ENCODE data around the gene ULBP1. TPM values are rescaled to one million over a fixed set of nuclear protein-coding genes. Genes with fewer than 3 reads are reported as not detected.
"Not testable (repeated sequence)": the region's sequence is repeated elsewhere in the genome, so short reads cannot be mapped to it uniquely, and the experiment has no call there.

ULBP1 gene
- total RNA-seq, 1 donor from 2014 or later, result not detected

GRCh38 chr6:150012846-150013784, 49.4 kb downstream of the ULBP1 start:
- H3K36me3 ChIP-seq (ENCODE audit: control insufficient read depth in 3 of 3, insufficient read depth in 3 of 3, low read length in 3 of 3); H3K4me1 ChIP-seq (ENCODE audit: control insufficient read depth in 3 of 3, insufficient read depth in 3 of 3, low read length in 3 of 3); H3K9ac ChIP-seq (ENCODE audit: low read depth in 1 of 3, low read length in 3 of 3); H3K27ac ChIP-seq (ENCODE audit: low read depth, low read length); H3K9me3 ChIP-seq (ENCODE audit: control insufficient read depth in 3 of 3, low read length in 3 of 3); H3K4me3 ChIP-seq (ENCODE audit: low read length in 3 of 3): not testable (repeated sequence)
- peaks cover 41 to 65% (median 48%) of the 10 kb centered on the region in 3 donors for H3K27me3 ChIP-seq (ENCODE audit: control insufficient read depth in 3 of 3, insufficient read depth in 3 of 3, low read length in 3 of 3)

GRCh38 chr6:150013785-150014622, 50.3 kb downstream of the ULBP1 start:
- not testable (repeated sequence) for H3K36me3 ChIP-seq (ENCODE audit: control insufficient read depth in 3 of 3, insufficient read depth in 3 of 3, low read length in 3 of 3); H3K9ac ChIP-seq (ENCODE audit: low read depth in 1 of 3, low read length in 3 of 3); H3K27ac ChIP-seq (ENCODE audit: low read depth, low read length); H3K4me1 ChIP-seq (ENCODE audit: control insufficient read depth in 3 of 3, insufficient read depth in 3 of 3, low read length in 3 of 3); H3K4me3 ChIP-seq (ENCODE audit: low read length in 3 of 3); H3K9me3 ChIP-seq (ENCODE audit: control insufficient read depth in 3 of 3, low read length in 3 of 3)
- peaks cover 38 to 64% (median 44%) of the 10 kb centered on the region in 3 donors for H3K27me3 ChIP-seq (ENCODE audit: control insufficient read depth in 3 of 3, insufficient read depth in 3 of 3, low read length in 3 of 3)

GRCh38 chr6:150014623-150015280, 51.0 kb downstream of the ULBP1 start:
- not testable (repeated sequence) for H3K4me1 ChIP-seq (ENCODE audit: control insufficient read depth in 3 of 3, insufficient read depth in 3 of 3, low read length in 3 of 3); H3K36me3 ChIP-seq (ENCODE audit: control insufficient read depth in 3 of 3, insufficient read depth in 3 of 3, low read length in 3 of 3); H3K4me3 ChIP-seq (ENCODE audit: low read length in 3 of 3); H3K9me3 ChIP-seq (ENCODE audit: control insufficient read depth in 3 of 3, low read length in 3 of 3); H3K27ac ChIP-seq (ENCODE audit: low read depth, low read length); H3K9ac ChIP-seq (ENCODE audit: low read depth in 1 of 3, low read length in 3 of 3)
- H3K27me3 ChIP-seq (ENCODE audit: control insufficient read depth in 3 of 3, insufficient read depth in 3 of 3, low read length in 3 of 3), result peaks cover 40 to 62% (median 48%) of the 10 kb centered on the region in 3 donors

- H3K9ac ChIP-seq (ENCODE audit: low read depth in 1 of 3, low read length in 3 of 3); H3K4me3 ChIP-seq (ENCODE audit: low read length in 3 of 3); H3K36me3 ChIP-seq (ENCODE audit: control insufficient read depth in 3 of 3, insufficient read depth in 3 of 3, low read length in 3 of 3); H3K4me1 ChIP-seq (ENCODE audit: control insufficient read depth in 3 of 3, insufficient read depth in 3 of 3, low read length in 3 of 3); H3K9me3 ChIP-seq (ENCODE audit: control insufficient read depth in 3 of 3, low read length in 3 of 3); H3K27ac ChIP-seq (ENCODE audit: low read depth, low read length): not testable (repeated sequence)
- peaks cover 40 to 55% (median 42%) of the 10 kb centered on the region in 3 donors for H3K27me3 ChIP-seq (ENCODE audit: control insufficient read depth in 3 of 3, insufficient read depth in 3 of 3, low read length in 3 of 3)
Observed at GRCh38 chr6:150015281-150016001, 51.7 kb downstream of the ULBP1 start.

GRCh38 chr6:150016324-150017185, 52.8 kb downstream of the ULBP1 start:
- Histone ChIP-seq H3K9me3 (ENCODE audit: control insufficient read depth in 3 of 3, low read length in 3 of 3) (no peaks in the 10 kb centered on the region), H3K4me1 (ENCODE audit: control insufficient read depth in 3 of 3, insufficient read depth in 3 of 3, low read length in 3 of 3) (peaks cover 0 to 3% (median 0%) of the 10 kb centered on the region in 3 donors), H3K27ac (ENCODE audit: low read depth, low read length) (no peak overlapping the region), H3K9ac (ENCODE audit: low read depth in 1 of 3, low read length in 3 of 3) (no peak overlapping the region), H3K27me3 (ENCODE audit: control insufficient read depth in 3 of 3, insufficient read depth in 3 of 3, low read length in 3 of 3) (peaks cover 38 to 51% (median 42%) of the 10 kb centered on the region in 3 donors), H3K36me3 (ENCODE audit: control insufficient read depth in 3 of 3, insufficient read depth in 3 of 3, low read length in 3 of 3) (no peaks in the 10 kb centered on the region), H3K4me3 (ENCODE audit: low read length in 3 of 3) (no peak overlapping the region)

GRCh38 chr6:150017186-150017521, 53.4 kb downstream of the ULBP1 start:
- not testable (repeated sequence) for H3K27ac ChIP-seq (ENCODE audit: low read depth, low read length); H3K9me3 ChIP-seq (ENCODE audit: control insufficient read depth in 3 of 3, low read length in 3 of 3); H3K4me3 ChIP-seq (ENCODE audit: low read length in 3 of 3); H3K4me1 ChIP-seq (ENCODE audit: control insufficient read depth in 3 of 3, insufficient read depth in 3 of 3, low read length in 3 of 3); H3K9ac ChIP-seq (ENCODE audit: low read depth in 1 of 3, low read length in 3 of 3); H3K36me3 ChIP-seq (ENCODE audit: control insufficient read depth in 3 of 3, insufficient read depth in 3 of 3, low read length in 3 of 3)
- H3K27me3 ChIP-seq (ENCODE audit: control insufficient read depth in 3 of 3, insufficient read depth in 3 of 3, low read length in 3 of 3), result peaks cover 37 to 49% (median 42%) of the 10 kb centered on the region in 3 donors

GRCh38 chr6:150018846-150019580, 55.3 kb downstream of the ULBP1 start:
- no peak overlapping the region for H3K4me3 ChIP-seq (ENCODE audit: low read length in 3 of 3)
- H3K9me3 ChIP-seq (ENCODE audit: control insufficient read depth in 3 of 3, low read length in 3 of 3), result no peaks in the 10 kb centered on the region
- H3K9ac ChIP-seq (ENCODE audit: low read depth in 1 of 3, low read length in 3 of 3), result no peak overlapping the region
- H3K27ac ChIP-seq (ENCODE audit: low read depth, low read length), result no peak overlapping the region
- peaks cover 28 to 36% (median 33%) of the 10 kb centered on the region in 3 donors for H3K27me3 ChIP-seq (ENCODE audit: control insufficient read depth in 3 of 3, insufficient read depth in 3 of 3, low read length in 3 of 3)
- H3K36me3 ChIP-seq (ENCODE audit: control insufficient read depth in 3 of 3, insufficient read depth in 3 of 3, low read length in 3 of 3), result no peaks in the 10 kb centered on the region
- peaks cover 0 to 3% (median 0%) of the 10 kb centered on the region in 3 donors for H3K4me1 ChIP-seq (ENCODE audit: control insufficient read depth in 3 of 3, insufficient read depth in 3 of 3, low read length in 3 of 3)

GRCh38 chr6:150021870-150022269, 58.1 kb downstream of the ULBP1 start:
- Histone ChIP-seq H3K27me3 (ENCODE audit: control insufficient read depth in 3 of 3, insufficient read depth in 3 of 3, low read length in 3 of 3) (peaks cover 31 to 40% (median 36%) of the 10 kb centered on the region in 3 donors), H3K4me1 (ENCODE audit: control insufficient read depth in 3 of 3, insufficient read depth in 3 of 3, low read length in 3 of 3) (peaks cover 11 to 15% (median 11%) of the 10 kb centered on the region in 3 donors)
- not testable (repeated sequence) for H3K4me3 ChIP-seq (ENCODE audit: low read length in 3 of 3); H3K9ac ChIP-seq (ENCODE audit: low read depth in 1 of 3, low read length in 3 of 3); H3K27ac ChIP-seq (ENCODE audit: low read depth, low read length); H3K36me3 ChIP-seq (ENCODE audit: control insufficient read depth in 3 of 3, insufficient read depth in 3 of 3, low read length in 3 of 3); H3K9me3 ChIP-seq (ENCODE audit: control insufficient read depth in 3 of 3, low read length in 3 of 3)
